ENCODE results near the gene NOXO1.
A peak's percentile ranks its signal among the peaks of the same experiment; 100 is the strongest.
"Not testable (repeated sequence)": the region's sequence is repeated elsewhere in the genome, so short reads cannot be mapped to it uniquely, and the experiment has no call there.

NOXO1 gene

DNA sequence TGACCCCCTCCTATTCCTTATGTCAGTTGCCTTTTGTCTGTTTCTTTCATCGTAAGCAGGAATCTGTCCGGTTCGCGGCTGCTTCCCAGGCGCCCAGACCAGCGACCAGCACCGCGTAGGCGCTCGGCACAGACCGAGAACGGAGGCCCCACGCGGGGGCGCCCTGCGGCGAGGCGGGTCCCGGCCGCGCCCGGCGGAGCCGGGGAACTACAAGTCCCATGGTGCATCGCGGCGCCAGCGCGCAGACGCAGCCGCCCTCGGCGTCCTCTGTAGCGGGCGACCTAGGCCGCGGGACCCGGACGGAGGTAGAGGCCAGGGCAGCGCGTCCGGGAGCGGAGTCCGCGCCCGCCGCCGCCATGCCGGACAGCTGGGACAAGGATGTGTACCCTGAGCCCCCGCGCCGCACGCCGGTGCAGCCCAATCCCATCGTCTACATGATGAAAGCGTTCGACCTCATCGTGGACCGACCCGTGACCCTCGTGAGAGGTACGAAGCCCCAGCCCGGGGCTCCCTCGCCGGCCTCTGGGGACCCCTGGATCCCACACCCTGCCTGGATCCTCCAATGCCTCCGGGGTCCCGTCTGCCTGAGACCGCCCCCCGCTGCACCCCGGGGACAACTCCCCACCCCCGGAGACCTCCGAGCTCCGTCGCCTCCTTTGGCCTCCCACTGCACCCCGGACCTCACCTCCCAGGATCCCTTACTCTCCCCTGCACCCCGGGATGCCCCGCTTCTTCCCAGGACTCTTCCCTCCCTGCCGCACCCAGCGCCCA lies 21.8 kb downstream of the NOXO1 start, which contains the start of gene NDUFB10:
Gene NDUFB10 (plus strand): TSS at position 270 of the 771 bp plus-strand sequence. CDS start 87 bp downstream, at position 357.
- DNase-seq: no peak

DNA sequence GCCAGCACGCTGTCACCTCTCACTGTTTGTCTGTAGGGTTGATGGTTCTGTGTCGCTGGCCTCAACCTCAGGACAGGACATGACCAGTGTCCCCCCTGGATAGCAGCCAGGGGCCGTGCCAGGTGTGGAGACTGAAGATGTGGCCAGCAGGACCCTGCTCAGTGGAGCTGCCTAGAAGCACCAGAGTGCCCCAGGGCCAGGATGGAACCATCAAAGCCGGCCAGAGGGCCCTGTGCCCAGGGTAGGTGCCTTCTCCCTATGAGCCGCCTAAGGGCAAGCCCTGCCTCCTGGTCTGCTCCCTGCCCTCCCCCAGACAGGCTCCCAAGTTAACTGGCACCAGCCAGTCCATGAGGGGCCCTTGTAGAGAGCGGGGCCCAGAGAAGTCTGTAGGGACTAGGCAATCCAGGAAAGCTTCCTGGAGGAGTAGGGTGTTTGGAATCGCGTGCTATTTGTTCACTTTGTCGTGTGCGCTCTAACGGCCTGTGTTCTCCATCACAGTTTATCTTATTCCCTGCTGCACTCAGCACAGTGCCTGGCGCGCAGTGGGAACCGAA lies 22.5 kb downstream of the NOXO1 start:
- DNase-seq: no peak

DNA sequence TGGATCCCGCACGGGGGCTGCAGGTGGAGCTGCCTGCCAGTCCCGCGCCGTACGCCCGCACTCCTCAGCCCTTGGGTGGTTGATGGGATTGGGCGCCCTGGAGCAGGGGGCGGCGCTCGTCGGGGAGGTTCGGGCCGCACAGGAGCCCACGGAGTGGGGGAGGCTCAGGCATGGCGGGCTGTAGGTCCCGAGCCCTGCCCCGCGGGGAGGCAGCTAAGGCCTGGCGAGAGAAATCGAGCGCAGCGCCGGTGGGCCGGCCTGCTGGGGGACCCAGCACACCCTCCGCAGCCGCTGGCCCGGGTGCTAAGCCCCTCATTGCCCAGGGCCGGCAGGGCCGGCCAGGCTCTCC lies 23.2 kb downstream of the NOXO1 start:
- DNase-seq: not testable (repeated sequence)

DNA sequence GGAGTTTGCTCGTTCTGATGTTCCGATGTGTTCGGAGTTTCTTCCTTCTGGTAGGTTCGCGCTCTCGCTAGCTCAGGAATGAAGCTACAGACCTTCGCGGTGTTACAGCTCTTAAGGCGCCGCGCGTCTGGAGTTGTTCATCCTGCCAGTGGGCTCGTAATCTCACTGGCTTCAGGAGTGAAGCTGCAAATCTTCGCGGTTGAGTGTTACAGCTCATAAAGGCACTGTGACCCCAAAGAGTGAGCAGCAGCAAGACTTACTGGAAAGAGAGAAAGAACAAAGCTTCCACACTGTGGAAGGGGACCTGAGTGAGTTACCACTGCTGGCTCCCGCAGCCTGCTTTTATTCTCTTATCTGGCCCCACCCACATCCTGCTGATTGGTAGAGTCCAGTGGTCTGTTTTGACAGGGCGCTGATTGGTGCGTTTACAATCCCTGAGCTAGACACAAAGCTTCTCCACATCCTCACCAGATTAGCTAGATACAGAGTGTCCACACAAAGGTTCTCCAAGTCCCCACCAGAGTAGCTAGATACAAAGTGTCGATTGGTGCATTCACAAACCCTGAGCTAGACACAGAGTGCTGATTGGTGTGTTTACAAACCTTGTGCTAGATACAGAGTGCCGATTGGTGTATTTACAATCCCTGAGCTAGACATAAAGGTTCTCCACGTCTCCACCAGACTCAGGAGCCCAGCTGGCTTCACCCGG lies 23.7 kb downstream of the NOXO1 start:
- DNase-seq: not testable (repeated sequence)

DNA sequence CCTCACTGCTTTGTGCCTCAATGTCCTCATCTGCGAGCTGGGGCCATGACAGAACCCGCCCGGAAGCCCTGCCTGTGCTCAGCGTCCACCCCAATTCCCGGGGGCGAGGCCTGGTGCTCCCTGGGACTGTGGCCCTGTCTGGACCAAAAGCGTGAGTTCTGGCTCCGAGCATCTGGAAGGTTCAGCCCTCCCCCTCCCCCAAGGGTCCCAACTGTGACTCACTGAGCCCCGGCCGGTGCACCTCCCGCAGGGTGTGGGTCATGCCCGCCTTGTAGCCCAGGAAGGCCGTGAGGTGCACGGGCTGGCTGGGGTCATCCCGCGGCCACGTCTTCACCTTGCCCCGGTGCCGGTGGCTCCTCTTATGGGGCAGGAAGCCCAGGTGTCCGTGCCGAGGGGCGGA lies 27.5 kb downstream of the NOXO1 start:
- no peak for DNase-seq

DNA sequence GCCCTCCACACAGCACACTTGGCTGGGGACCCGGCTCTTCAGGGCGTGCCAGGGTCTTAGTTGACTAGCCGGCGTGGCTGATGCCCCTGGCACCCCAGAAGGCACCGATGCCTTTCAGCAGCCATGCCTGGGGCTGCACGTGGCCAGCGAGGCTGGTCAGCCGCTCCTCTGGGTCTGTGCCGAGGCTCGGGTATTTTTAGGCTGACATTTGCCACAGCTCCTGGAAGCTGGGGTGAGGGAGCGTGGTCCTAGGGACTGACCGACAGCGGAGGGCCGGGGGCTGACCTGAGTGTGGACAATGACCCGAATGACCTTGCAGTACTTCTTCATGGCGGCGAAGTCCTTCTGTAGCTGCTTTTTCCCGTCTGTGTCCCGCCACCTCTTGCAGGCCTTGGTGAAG lies 30.7 kb downstream of the NOXO1 start:
- DNase-seq: no peak

DNA sequence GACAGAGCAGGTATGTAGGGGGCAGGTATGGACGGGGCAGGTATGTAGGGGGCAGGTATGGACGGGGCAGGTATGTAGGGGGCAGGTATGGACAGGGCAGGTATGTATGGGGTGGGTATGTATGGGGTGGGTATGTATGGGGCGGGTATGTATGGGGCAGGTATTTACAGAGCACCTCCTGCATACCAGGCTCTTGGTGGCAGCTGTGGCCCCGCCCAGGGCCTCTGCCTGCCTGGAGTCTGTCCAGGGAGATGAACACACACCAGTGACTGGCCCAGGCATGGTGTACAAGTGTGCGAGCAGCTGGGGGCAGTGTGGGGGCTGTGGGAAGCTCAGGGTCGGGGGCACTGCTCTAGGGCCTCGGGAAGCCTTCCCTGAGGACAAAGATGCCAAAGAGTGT lies 31.2 kb downstream of the NOXO1 start:
- no peak for DNase-seq

DNA sequence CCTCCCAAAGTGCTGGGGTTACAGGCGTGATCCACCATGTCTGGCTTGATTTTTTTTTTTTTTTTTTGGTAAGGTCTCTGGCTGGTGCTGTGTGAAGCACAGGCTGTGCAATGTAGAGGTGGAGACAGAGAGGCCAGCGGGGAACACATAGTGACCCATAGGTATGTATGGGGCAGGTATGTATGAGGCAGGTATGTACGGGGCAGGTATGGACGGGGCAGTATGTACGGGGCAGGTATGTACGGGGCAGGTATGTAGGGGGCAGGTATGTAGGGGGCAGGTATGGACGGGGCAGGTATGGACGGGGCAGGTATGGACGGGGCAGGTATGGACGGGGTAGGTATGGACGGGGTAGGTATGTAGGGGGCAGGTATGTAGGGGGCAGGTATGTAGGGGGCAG lies 31.8 kb downstream of the NOXO1 start:
- no peak for DNase-seq

DNA sequence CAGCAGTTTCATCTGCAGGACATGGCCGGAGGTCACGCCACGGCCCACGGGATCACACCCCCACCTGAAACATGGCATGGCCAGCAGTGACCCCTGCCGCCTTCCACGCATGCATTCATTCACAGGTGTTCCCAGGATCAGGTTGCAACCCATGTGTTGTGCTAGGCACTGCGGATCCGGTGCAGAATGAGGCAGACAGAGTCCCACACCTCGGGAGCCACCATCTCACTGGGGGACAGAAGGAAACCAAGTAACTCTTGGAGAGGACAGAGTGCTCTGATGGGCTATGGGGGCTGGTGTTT lies 33.9 kb downstream of the NOXO1 start:
- no peak for DNase-seq

DNA sequence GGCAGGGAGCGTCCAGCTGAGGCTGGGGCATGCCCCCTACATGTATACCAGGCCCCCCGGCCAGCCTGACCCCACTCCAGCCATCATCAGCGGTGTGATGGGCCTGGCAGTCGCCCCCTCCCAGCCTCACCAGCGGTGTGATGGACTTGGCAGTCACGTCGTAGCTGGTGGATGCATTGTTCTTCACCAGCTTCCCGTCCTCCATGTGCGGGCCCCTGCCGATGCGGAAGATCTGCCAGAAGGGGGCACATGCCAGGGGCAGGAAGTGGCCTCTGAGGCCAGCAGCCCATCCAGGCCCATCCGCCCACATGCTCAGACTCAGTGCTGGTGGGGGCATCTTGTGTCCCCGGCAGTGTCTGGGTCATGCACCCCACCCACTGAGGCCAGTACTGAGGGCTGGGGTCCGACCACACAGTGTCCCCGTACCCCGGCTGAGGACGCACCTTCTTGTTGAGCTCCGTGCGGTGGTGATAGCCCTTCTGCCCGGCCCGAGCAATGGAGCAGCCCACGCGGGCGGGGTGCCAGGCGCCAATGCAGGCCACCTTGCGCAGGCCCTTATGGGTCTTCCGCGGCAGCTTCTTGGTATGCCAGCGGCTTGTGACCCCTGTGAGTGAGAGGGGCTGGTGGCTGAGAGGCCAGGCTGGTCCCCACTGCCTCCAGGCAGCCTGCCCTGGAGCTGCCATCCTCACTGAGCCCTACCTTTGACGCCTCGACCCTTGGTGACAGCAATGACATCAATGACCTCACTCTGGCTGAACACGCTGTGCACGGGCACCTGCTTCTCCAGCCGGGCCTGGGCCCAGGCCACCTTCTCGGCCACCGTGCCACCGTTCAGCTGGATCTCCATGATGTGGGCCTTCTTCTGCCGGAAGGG lies 34.5 kb downstream of the NOXO1 start:
- no peak for DNase-seq

DNA sequence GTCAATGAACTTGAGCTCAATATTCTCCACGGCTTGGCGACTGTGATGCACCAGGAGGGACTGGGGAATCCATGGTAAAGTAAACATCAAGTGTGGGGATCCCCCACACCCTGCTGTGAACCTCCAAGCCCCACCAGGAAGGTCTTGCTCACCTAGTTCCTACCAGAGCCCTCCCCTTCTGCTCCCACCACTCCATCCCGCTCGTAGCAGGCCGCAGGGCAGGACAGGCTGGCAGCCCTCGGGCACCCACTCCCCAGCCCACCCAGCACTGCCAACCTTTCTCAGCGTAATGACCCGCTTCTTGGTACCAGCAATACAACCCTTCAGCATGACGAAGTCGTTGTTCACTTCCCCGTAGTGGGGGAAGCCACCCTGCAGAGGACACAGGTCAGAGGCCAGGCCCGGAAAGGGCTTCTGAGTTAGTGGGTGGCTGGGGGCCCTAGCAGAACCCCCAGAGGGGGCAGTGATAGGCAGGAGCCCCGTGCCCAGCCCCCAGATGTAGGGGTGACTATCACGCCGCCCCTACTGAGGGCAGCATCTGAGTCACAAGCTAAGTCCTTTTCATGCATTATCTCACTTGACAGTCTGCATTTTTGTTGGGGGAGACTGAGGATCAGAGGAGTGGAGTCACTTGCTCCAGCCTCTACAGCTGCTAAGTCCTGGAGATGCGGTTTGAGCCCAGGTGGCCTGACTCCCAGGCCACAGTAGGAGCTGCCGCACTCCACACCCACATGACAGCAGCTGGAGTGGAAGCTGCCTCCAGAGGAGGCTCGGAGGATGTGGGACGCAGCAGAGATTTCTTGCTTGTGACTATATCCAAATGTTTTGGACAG lies 35.5 kb downstream of the NOXO1 start:
- no peak for DNase-seq

DNA sequence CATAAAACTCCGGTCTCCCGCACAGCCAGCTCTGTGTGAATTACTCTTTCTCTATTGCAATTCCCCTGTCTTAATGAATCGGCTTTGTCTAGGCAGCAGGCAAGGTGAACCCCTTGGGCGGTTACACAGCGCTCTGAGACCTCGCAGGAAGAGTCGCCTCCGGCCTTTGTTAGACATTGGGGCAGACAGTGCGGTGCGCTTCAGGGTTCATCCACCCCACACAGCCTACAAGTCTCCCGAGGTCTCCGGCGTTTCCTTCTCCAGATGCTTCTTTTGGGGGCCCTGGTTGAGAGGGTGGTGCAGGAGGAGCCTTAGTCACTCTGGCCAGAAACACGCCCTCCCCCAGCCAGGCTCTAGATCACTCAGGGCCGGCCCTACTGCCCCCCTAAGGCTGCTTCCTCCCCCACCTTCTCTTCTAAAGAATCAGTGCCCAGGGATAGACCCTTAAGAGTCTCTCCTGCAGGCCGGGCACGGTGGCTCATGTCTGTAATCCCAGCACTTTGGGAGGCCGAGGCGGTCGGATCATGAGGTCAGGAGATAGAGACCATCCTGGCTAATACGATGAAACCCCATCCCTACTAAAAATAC lies 36.6 kb downstream of the NOXO1 start:
- DNase-seq: no peak

DNA sequence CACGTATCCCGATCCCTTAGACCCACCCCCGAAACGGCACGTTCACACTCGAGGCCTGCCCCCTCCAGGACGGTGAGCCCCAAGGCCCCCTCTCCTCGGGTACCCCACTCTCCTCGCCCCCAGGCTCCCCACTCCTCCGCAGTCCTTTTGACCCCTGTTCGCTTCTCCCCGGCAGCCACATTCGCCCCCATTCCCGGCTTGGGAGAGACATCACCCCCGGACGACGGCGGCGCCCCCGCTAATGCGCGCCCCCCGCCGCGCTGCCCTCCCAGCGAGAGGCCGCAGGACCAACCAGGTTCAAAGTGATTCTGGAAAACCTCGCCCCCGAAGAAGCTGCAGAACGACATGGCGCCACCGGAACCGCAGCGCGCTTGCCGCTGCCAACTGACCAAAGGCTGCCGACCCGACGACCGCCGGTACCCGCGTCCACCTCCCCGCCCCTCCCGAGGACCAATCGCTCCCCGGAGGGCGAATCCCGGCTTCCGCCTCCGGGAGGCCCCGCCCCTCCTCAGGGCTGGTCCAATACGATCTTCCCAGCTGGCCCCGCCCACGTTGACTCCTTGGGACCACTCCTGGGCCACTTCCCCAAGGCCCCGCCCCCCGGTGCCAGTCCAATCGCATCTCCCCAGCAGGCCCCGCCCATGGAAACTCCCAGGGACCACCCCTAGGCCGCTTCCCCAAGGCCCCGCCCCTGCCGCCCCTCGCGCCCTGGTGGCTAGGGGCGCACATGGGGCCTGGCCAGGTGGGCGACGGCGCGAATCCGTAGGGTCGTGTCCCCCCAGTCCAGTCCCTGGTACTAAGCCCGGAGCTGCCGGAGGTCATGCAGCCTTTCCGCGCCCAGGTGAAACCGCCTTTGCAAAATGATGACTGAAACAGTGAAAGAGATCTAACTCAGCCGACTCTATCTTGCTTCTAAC lies 38.2 kb downstream of the NOXO1 start, which contains the start of gene MSRB1:
Gene MSRB1 (minus strand): TSS at position 390 of the 917 bp plus-strand sequence. CDS start 43 bp downstream, at position 347.
- DNase-seq: peak; percentile 68

DNA sequence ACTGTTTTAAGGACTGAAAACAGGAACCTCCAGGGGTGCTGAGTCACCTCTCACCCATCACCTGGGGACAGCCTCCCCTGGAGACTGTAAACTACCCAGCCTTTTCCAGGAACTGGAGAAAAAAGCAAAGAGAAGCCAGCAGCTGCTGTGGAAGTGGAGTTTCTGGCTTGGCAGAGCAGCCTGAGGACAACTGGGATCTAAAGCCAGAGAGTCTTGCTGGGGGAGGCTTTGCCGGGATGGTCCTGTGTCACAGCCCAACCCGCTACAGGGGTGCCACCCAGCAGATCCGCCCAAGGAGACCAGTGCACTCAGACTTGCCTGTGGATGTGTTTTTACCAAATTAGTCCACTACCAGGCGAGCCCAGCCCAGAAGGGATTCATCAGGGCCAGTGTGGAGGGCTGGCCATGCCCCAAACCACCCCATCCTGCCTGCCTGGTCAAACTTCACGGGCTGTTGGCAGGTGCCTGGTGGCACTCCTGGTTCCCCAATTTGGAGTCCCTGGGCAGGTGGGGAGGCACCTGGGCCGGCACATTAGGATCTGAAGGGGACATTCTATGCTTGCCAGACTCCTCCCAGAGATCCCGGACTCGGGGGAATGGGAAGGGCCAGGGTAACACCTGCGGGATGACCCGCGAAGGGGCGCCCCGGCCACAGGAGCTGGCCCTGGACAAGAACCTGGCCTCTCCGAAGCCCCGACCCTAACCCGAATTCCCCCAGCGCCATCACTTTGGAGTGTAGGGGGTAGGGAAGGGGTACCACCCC lies 39.0 kb downstream of the NOXO1 start:
- DNase-seq: no peak

DNA sequence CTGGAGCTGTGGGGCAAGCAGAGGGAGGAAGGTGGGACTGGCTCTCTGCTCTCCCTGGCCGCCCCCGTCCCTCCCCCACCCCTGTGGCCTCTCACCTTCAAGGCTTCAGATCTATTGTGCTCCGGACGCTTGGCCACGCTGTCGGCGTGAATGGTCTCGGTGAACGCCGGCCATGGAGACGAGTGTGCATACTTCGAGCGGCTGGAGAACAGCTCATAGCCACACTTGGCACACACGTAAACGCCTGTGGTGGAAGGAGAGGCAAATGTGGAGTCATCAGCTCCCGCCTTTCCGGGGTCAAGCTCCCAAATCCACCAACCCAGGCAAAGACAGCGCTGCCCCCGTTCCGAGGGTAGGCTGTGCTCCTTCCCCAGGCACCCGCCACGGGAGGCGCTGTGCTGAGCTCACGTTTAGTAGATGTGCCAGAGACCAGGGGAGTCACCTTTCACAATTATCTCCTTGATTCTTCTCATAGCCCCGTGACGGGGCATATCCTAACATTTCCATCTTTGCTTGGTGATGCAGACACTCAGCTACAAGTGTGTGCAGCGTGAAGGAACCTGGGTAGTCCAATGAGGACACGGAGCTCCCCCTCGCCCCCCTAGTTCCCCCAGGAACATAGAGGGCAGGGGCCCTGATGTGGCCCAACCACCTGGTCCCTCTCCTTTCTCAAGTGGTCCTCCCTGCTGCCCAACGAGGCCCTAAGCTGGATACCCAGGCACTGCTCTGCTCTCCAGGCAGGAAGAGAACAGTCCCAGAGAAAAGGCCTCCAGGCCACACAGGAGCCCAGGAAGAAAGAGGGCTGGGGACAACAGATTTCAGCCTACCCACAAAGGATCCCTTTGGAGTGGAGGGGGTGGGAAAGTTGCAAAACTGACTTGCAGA lies 39.9 kb downstream of the NOXO1 start:
- DNase-seq: no peak

DNA sequence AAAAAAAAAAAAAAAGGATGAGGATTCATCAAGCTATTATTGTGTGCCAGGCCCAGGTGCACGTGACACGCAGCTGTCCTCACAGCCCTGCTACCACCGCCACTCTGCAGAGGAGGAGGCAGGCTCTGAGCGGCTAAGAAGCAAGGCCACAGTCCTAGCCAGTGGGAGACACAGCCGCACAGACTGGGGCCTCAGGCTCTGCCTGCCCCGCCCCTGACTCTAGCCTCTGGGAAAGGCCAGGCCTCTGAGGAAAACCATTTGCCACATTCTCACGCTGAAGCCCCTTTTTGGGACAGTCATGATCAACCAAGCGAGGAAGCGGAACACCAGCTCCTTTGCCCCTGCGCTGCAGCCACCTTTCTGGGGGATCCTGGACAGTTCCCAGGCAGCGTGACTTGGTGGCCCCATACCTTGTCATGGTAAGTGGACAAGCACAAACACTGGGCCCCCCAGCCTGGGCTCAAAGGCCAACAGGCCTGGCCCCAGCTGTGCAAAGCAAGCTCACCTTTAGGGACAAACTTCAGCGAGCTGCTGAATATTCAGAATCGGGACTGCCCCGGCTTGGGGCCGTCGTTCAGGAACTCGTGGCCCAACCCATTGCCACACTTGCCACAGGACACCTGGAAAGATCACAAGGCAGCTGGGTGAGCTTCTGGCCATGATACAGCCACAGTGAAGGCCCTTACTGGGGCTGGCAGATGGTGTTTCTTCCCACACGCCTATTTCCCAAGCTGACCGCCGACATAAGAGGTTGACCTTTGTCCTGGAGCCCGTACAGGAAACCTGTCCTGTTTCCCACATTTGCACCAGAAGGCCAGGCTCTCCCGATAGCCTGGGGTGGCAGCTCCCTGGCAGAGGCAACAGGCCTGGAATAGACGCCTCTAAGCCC lies 40.8 kb downstream of the NOXO1 start:
- no peak for DNase-seq

DNA sequence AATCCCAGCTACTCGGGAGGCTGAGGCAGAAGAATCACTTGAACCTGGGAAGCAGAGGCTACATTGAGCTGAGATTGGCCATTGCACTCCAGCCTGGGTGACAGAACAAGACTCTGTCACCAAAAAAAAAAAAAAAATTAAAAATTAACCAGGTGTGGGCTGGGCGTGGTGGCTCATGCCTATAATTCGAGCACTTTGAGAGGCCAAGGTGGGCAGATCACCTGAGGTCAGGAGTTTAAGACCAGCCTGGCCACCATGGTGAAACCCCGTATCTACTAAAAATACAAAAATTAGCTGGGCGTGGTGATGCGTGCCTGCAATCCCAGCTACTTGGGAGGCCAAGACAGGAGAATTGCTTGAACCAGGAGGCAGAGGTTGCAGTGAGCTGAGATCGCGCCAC lies 41.4 kb downstream of the NOXO1 start:
- DNase-seq: not testable (repeated sequence)

DNA sequence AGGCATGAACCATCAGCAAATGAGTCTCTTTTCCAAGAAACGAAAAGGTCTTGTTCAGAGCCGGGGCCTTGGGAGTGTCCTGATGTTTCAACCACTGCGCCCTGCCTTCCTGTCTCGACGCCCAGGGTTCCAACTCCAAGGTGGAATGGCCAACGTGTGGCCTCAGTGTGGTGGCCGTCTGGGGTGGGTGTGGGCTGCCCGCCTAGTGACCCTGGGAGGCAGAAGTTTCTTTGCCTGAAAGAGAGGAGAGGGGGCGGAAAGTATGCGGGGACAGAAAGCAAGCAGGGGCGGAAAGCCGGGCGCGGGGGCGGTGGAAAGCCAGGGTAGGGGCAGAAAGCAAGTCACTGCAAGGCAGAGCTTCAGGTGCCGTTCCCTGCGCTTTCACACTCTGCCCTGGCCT lies 42.4 kb downstream of the NOXO1 start:
- no peak for DNase-seq

Data from cortex of kidney (tissue), 1 donor.